C4-2B (cell line): ENCODE measurements around the gene SLC38A5.
"Not testable (repeated sequence)": the region's sequence is repeated elsewhere in the genome, so short reads cannot be mapped to it uniquely, and the experiment has no call there.

Experiments used
- H3K27ac ChIP-seq: fragments of 450-650 bp; 2 replicates; pipeline ENCODE4 v1.5.1; 2017
- ZFX ChIP-seq: fragments of 450-650 bp; IDR thresholded peaks from 2 replicates; pipeline ENCODE4 v1.6.1; 2017
- TF ChIP-seq, protein P1 (sequence below): fragments of 450-650 bp; conservative IDR thresholded peaks from 2 replicates; pipeline ENCODE4 v1.5.1; 2017; ENCODE audit warnings: mild to moderate bottlenecking

Gene SLC38A5

DNA sequence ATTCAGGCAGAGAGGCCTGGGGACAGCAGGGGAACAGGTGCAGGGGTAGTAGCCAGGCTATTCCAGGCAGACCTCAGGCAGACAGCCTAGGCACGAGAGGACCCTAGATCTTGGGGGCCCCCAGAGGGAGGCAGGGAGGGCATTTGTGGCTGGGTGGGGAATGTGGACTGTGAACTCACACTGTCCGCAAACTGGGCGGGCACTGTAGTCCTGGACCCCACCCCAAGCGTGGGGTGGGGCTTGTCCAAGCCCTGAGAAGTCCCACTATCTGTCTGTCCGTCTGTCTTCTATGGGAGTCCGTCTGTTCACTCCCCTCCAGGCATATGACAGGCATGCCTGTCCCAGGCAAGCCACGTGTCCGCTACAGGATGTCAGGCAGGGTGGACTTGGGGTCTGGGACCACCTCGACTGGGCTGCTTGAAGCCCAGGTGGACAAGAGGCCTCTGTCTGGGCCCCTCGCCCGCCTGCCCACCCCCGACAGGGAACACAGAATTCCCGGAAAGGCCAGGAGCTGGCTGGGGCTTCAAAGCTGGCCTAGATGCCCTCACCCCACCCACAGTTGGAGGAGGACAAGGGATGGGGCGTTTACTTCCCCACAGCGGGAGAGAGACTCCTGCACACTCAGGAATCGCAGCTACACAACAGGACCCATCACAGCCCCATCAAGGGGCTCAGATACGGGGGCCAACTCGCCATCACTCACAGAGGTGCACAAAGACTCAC lies at the start of gene SLC38A5:
SLC38A5 (minus strand) TSS at position 151 of the 723 bp plus-strand sequence. CDS start 2,336 bp downstream, outside the sequence.
- no peak within 1 kb of the TSS for H3K27ac ChIP-seq
- no peak for TF ChIP-seq ZFX
- TF ChIP-seq, protein P1, sequence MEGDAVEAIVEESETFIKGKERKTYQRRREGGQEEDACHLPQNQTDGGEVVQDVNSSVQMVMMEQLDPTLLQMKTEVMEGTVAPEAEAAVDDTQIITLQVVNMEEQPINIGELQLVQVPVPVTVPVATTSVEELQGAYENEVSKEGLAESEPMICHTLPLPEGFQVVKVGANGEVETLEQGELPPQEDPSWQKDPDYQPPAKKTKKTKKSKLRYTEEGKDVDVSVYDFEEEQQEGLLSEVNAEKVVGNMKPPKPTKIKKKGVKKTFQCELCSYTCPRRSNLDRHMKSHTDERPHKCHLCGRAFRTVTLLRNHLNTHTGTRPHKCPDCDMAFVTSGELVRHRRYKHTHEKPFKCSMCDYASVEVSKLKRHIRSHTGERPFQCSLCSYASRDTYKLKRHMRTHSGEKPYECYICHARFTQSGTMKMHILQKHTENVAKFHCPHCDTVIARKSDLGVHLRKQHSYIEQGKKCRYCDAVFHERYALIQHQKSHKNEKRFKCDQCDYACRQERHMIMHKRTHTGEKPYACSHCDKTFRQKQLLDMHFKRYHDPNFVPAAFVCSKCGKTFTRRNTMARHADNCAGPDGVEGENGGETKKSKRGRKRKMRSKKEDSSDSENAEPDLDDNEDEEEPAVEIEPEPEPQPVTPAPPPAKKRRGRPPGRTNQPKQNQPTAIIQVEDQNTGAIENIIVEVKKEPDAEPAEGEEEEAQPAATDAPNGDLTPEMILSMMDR, result no peak

DNA sequence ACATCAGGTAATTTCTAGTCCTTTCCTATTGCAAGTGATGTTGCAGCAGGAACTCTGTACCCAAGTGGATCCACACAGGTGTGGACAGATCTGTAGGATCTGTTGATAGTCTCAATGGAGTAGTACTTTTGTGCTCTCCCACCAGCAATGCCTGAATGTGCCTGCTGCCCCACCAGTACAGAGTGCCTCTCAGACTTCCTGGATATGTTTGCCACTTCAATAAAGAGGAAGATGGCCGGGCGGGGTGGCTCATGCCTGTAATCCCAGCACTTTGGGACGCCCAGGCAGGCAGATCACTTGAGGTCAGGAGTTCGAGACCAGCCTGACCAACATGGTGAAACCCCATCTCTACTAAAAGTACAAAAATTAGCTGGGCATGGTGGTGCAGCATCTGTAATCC lies 49.4 kb upstream of the SLC38A5 start:
- H3K27ac ChIP-seq, result not testable (repeated sequence)

DNA sequence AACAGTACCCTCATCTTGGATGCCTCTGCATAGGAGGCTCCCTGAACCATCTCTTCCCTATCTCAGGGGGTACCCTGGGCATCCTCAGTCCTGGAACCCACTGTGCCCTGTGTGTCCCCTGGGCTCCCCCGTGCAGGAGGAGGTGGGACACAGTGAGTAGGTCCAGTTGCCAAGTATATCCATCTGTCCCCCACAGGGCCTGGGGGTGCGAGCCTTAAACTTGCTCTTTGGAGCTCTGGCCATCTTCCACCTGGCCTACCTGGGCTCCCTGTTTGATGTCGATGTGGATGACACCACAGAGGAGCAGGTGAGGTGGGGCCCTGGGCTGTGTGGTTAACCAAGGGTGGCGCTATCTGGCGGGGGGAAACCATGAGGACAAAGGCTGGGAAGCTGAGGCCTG lies 46.9 kb upstream of the SLC38A5 start:
- no peak overlapping the region for H3K27ac ChIP-seq
- TF ChIP-seq, protein P1, result no peak
- no peak for TF ChIP-seq ZFX

DNA sequence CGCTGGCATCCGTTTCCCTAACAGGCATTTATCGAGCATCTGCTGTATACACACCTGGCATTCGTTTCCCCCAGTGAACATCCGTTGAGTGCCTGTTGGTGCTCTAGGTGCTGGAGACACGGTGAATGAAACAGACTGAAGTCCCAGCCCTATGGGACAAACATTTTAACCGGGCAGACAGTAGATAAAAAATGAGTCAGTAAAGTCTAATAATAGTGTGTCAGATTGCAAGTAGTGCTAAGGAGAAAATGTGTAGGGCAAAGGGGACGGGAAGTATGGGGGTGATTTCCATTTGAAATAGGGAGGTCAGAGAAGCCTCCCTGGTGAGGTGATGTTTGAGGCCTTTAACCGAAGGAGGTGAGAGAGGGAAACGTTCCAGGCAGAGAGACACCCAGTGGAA lies 46.2 kb upstream of the SLC38A5 start:
- H3K27ac ChIP-seq, result no peak overlapping the region
- TF ChIP-seq, protein P1, result no peak
- TF ChIP-seq ZFX, result no peak

DNA sequence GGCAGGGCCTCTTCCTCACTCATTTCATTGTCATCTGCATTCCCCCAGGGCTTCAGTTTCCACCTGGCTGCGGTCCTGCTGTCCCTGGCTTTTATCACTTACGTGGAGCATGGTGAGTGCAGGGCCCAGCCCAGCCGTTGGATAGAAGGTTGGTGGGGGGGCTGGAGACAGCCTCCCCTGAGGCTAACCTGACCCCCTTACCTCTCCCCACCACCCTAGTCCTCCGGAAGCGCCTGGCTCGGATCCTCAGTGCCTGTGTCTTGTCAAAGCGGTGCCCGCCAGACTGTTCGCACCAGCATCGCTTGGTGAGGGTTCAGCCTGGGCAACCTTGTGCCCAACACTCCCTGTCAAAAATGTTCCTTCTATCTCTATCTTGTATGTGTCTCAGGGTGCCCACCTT lies 45.8 kb upstream of the SLC38A5 start:
- TF ChIP-seq ZFX, result no peak
- TF ChIP-seq, protein P1, result no peak
- no peak overlapping the region for H3K27ac ChIP-seq

DNA sequence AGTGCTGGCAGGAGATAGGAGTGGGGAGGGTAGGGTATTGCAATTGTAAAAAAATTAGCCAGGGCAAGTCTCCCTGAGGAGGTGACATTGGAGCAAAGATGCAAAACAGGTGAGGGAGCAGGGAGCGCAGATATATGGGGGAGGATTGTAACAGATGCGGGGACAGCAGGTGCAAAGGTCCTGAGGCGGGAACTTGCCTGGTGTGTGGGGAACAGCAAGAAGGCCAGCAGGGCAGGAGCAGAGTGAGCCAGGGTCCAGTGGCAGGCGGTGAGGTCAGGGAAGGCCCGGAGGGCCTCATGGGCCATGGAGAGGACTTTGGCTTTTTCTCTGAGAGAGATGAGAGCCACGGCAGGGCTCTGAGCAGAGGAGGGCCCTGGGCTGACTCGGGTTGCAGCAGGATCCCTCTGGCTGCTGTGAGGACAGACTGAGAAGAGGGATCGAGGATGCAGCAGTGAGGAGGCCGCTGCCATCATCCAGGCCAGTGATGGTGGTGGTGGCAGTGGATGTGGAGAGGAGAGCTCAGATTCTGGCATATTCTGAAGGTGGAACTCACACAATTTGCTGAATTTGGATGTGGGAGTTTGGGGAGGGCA lies 44.9 kb upstream of the SLC38A5 start:
- H3K27ac ChIP-seq, result no peak overlapping the region

DNA sequence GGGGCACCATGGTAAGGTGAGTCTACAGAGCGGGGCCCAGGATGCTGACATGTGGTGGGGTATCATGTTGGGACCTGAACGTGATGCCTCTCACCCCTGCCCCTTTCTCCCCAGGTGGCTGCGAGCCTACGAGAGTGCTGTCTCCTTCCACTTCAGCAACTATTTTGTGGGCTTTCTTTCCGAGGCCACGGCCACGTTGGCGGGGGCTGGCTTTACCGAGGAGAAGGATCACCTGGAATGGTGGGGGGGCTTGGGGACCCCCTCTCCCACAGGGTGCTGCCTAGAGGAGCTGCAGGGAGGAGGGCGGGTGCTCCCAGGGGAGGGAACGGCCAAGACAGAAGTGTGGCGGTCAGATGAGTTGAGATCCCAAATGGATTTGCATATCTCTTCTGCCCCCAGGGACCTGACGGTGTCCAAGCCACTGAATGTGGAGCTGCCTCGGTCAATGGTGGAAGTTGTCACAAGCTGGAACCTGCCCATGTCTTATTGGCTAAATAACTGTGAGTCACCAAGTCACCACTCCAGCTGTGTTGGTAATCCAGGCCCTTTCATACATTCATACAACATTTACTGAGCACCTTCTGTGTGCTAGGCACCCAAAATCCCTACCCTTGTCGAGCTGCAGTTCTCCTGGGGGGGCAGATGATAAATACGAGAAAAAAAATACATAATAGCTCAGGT lies 44.2 kb upstream of the SLC38A5 start:
- TF ChIP-seq ZFX, result no peak
- TF ChIP-seq, protein P1, result no peak
- no peak overlapping the region for H3K27ac ChIP-seq

More for the DNA sequence above, 44.9 kb upstream of the SLC38A5 start:
- no peak for TF ChIP-seq ZFX
- TF ChIP-seq, protein P1, result no peak
